Activated B cell treated with CpG ODN at 0.5 μM for 24 hours (primary cell): ENCODE results near the gene BCL7B. TPM values are rescaled to one million over a fixed set of nuclear protein-coding genes. Genes with fewer than 3 reads are reported as not detected.

Experiments used
- ATAC-seq: fragments of 200-7000 bp; cut with Tn5 transposase; one replicate; pipeline ENCODE4 v1.10.0; 2021; ENCODE audit warnings: low read depth, mild to moderate bottlenecking, moderate library complexity
- CTCF ChIA-PET: fragments of 350-600 bp; sonication (Branson Sonifier 250); formaldehyde crosslinking; loops from one replicate; lab custom pipeline; 2021; ENCODE audit warnings: antibody characterized with exemption; lab: Charles Lee
- POLR2A ChIA-PET: fragments of 350-600 bp; sonication (Branson Sonifier 250); formaldehyde crosslinking; loops from one replicate; lab custom pipeline; 2021; ENCODE audit warnings: antibody characterized with exemption; lab: Charles Lee
- DNase-seq: peaks from one replicate; pipeline ENCODE4 v3.0.0; 2022
- H3K27ac Mint-ChIP-seq: one replicate; pipeline ENCODE4 v1.8.0; 2020; ENCODE audit warnings: mixed read lengths
- H3K27me3 Mint-ChIP-seq: one replicate; pipeline ENCODE4 v1.8.0; 2021; ENCODE audit warnings: mixed read lengths
- H3K36me3 Mint-ChIP-seq: one replicate; pipeline ENCODE4 v1.8.0; 2021; ENCODE audit warnings: low read depth, mixed read lengths
- H3K4me1 Mint-ChIP-seq: one replicate; pipeline ENCODE4 v1.8.0; 2021; ENCODE audit warnings: mixed read lengths
- H3K4me3 Mint-ChIP-seq: one replicate; pipeline ENCODE4 v1.8.0; 2020; ENCODE audit warnings: mild to moderate bottlenecking, mixed read lengths
- H3K9me3 Mint-ChIP-seq: one replicate; pipeline ENCODE4 v1.8.0; 2020; ENCODE audit warnings: mixed read lengths
- CTCF ChIP-seq: fragments of 200-600 bp; IDR thresholded peaks from one replicate; pipeline ENCODE4 v1.8.0; 2022; ENCODE audit warnings: antibody characterized with exemption, mild to moderate bottlenecking
- intact Hi-C: fragments of 100-400 bp; cut with micrococcal nuclease; formaldehyde crosslinking; loops from one replicate; pipeline ENCODE4 v1.15.1; 2024
- total RNA-seq: library from RNA; stranded (reverse); gene quantifications from 2 replicates; pipeline ENCODE4 v1.2.3, GENCODE V29; 2022

BCL7B gene
- total RNA-seq, 1 donor from 2014 or later = 62.6 TPM

DNA sequence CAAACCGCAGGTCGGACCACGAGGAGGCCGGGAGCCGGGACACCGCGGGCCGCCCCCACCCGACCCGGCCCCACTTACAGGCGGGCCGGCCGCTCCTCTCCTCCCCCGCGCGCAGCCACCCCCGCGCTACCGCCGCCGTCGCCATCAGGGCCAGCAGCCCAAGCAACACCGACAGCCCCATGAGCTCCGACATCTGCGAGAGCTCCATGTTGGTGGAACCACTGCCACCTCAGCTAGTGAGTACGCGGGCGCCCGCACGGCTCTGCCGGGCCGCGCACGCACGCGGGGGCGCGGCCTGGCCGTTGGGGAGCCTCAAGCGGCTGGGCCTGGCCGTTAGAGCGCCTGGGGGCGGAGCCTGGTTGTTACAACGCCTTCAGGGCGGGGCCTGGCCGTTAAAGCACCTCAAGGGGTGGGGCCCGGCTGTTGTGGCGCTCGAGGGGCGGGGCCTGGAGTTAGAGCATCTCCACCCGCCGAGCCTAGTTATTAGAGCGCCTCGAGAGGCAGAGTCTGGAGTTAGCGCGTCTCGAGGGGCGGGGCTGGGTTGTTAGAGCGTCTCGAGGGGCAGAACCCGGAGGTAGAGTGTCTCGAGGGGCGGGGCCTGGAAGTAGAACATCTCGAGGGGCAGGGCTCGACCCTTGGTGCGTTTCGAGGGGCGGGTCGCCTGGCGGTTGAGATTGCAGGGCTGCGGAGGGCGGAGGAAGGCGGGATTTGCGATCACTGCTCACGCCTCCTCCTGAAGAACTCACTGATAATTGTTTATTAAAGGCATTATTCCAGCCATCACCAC is 21.0 kb upstream of the BCL7B start, which contains the start of gene TBL2:
Gene TBL2 (minus strand): TSS at position 238 of the 787 bp plus-strand sequence. CDS start 30 bp downstream, at position 208.
- DNase-seq (peak; percentile 97), ATAC-seq (peak; percentile 89)
- CTCF ChIA-PET = no interaction called here
- H3K4me1 Mint-ChIP-seq = peaks cover 22% of the 10 kb centered on the region
- intact Hi-C loops = loop anchor here (1.0 to 2.0 kb wide), 7 partner anchors 12 to 160 kb away; partner anchors contain the start of genes ABHD11, BAZ1B, BCL7B and BUD23
- peak within 1 kb of the TSS; percentile 92 for H3K27ac Mint-ChIP-seq
- POLR2A ChIA-PET = interaction anchor here (1.2 to 5.5 kb wide), 5 partner anchors 13 to 160 kb away, joined by 3 to 59 read pairs (median 10); partner anchors contain the start of genes ABHD11, BAZ1B and BCL7B
- no peaks in the 10 kb centered on the region for H3K9me3 Mint-ChIP-seq
- no peak for TF ChIP-seq CTCF
- H3K4me3 Mint-ChIP-seq = peak within 1 kb of the TSS; percentile 90
- H3K36me3 Mint-ChIP-seq = peaks cover 18% of the 10 kb centered on the region
- H3K27me3 Mint-ChIP-seq = no peaks in the 10 kb centered on the region

DNA sequence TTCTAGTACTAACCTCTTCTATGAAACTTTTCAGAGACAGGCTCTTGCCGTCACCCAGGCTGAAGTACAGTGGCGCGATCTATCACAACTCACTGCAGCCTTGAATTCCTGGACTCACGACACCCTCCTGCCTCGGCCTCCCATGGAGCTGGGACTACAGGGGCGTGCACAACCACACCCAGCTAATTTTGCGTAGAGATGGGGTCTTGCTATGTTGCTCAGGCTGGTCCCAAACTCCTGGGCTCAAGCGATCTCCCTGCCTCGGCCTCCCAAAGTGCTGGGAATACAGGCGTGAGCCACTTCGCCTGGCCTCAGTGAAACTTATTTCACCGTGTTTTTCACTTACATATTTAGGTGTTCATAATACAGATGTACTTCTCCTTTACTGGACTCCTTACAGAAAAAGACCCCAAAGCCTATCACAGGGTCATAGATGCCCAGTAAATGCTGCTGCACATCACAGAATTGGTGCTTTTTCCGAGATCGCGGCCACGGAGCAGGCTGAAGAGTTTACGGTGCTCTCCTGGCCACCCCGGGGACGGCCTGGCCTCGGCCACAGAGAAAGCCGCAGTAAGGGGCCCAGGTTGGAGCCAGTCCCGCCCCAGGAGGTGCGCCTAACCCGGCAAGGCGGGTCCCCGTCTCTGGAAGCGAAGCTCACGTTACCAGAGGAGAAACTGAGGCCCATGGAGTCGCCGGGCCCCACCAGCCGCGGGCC is 20.3 kb upstream of the BCL7B start:
- TF ChIP-seq CTCF = no peak
- intact Hi-C loops = loop anchor here (1.0 to 2.0 kb wide), 7 partner anchors 11 to 161 kb away; partner anchors contain the start of genes ABHD11, BAZ1B, BCL7B and BUD23
- no peak for DNase-seq
- Mint-ChIP-seq H3K27ac (peak overlapping the region; percentile 82), H3K4me1 (peaks cover 22% of the 10 kb centered on the region), H3K36me3 (peaks cover 26% of the 10 kb centered on the region), H3K27me3 (no peaks in the 10 kb centered on the region), H3K9me3 (no peaks in the 10 kb centered on the region), H3K4me3 (peak overlapping the region; percentile 90)
- ATAC-seq = no peak
- ChIA-PET CTCF (no interaction called here), POLR2A (interaction anchor here (1.2 to 5.5 kb wide), 5 partner anchors 12 to 161 kb away, joined by 3 to 59 read pairs (median 10); partner anchors contain the start of genes ABHD11, BAZ1B and BCL7B)

DNA sequence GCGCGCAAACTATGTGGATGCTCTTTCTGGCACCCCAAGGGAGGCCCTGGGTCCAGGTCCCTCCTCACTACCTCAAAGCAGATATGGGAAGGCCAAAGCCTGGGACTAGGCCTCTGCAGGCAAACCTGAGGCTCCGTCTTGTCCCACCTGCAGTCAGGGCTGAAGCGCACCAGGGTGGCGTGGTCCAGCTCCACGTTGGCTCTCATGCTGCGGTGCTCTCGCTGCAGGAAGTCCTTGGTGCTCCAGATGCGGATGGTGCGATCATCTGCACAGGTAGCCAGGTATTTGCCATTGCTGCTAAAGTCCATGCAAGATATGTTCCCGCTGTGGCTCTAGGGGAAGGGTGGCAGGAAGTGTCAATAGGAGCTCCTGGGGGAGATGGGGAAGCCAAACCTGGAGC is 16.3 kb upstream of the BCL7B start:
- Mint-ChIP-seq H3K4me1 (peaks cover 17% of the 10 kb centered on the region), H3K27ac (no peak overlapping the region), H3K27me3 (no peaks in the 10 kb centered on the region), H3K4me3 (no peak overlapping the region), H3K9me3 (no peaks in the 10 kb centered on the region), H3K36me3 (peaks cover 64% of the 10 kb centered on the region)
- ChIA-PET POLR2A (interaction anchor here (0.6 kb wide), 1 partner anchor 107 kb away, joined by 3 read pairs; no protein-coding TSS in a partner anchor), CTCF (no interaction called here)
- no peak for ATAC-seq
- no peak for TF ChIP-seq CTCF
- intact Hi-C loops = no loop called here
- no peak for DNase-seq

DNA sequence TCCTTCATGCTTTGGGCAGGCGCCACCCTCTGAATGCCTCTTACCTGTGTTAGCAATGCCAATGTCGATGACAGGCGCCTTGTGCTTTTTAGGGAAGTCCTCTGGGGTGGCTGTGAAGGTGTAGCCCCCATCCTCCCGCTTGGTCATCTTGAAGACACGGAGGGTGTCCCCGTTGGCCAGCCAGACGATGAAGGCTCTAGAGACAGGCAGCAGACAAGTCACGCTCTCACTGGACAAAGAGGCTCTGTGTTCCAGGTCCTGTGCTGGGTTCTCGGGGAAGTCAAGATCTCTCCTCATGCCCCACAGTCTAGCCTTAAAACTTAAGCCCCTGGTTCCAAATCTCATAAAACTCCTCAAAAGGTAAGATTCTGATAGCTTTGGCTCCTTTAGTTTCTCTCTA is 15.8 kb upstream of the BCL7B start:
- Mint-ChIP-seq H3K27ac (no peak overlapping the region), H3K4me3 (no peak overlapping the region), H3K36me3 (peaks cover 63% of the 10 kb centered on the region), H3K27me3 (no peaks in the 10 kb centered on the region), H3K4me1 (peaks cover 14% of the 10 kb centered on the region), H3K9me3 (no peaks in the 10 kb centered on the region)
- intact Hi-C loops = no loop called here
- ChIA-PET POLR2A (no interaction called here), CTCF (no interaction called here)
- ATAC-seq (no peak), DNase-seq (no peak)
- no peak for TF ChIP-seq CTCF
